Thyroid gland (tissue), 4 donors: Measurements from ENCODE around the gene NPC2.

ENCODE experiments used
- CTCF ChIP-seq, 6 experiments: fragments of 200-600 bp in 3 of 6; fragments of 450-650 bp in 3 of 6; sonication (generic) in 3 of 6; IDR thresholded peaks; one replicate each; pipeline ENCODE4 v1.5.1; 2016 to 2019; ENCODE audit warnings: antibody characterized with exemption in 6 of 6, mild to moderate bottlenecking in 2 of 6, inconsistent platforms in 1 of 6, moderate library complexity in 1 of 6
- POLR2A ChIP-seq, 2 donors: fragments of 450-650 bp; IDR thresholded peaks; one replicate each; pipeline ENCODE4 v1.6.1; 2017; ENCODE audit warnings: antibody characterized with exemption in 2 of 2, mild to moderate bottlenecking in 2 of 2, moderate library complexity in 1 of 2

- TF ChIP-seq CTCF (IDR thresholded peaks at IDR 0.05), result no peak
- no peak for TF ChIP-seq POLR2A (IDR thresholded peaks at IDR 0.05)
These were observed 25.1 kb upstream of the NPC2 start for GRCh38 chr14:74518221-74518620.
